Panc1 (cell line): ENCODE results near the gene ADAMTS2. TPM values are rescaled to one million over a fixed set of nuclear protein-coding genes. Genes with fewer than 3 reads are reported as not detected.

Source experiments
- ATAC-seq: fragments of 200-7000 bp; cut with Tn5 transposase; 2 replicates; pipeline ENCODE4 v1.9.1; 2020; ENCODE audit warnings: mild to moderate bottlenecking, moderate library complexity
- BruUV-seq: library from RNA; stranded (reverse); fragments of 400-500 nt; replicated peaks from 2 replicates; lab custom pipeline; 2021; lab: Mats Ljungman, UMichigan
- CTCF ChIA-PET: fragments of 300-600 bp; sonication (Branson Sonifier 250); formaldehyde crosslinking; loops from one replicate; lab custom pipeline; 2022; ENCODE audit warnings: antibody characterized with exemption; lab: Charles Lee
- POLR2A ChIA-PET: fragments of 300-600 bp; sonication (Branson Sonifier 250); formaldehyde crosslinking; loops from one replicate; lab custom pipeline; 2022; ENCODE audit warnings: antibody characterized with exemption; lab: Charles Lee
- DNase-seq: peaks from one replicate; pipeline ENCODE4 v3.0.0-alpha.2; 2010; ENCODE audit warnings: low read depth, low spot score
- H3K27ac ChIP-seq: 2 replicates; pipeline ENCODE4 v1.5.1; 2011; ENCODE audit warnings: mild to moderate bottlenecking, low read length, inconsistent platforms
- H3K27me3 ChIP-seq: fragments of 200-500 bp; sonication (Bioruptor generic); 2 replicates; pipeline ENCODE4 v1.6.0; 2014; ENCODE audit warnings: low read length, inconsistent platforms; ENCODE audit not compliant: control insufficient read depth, insufficient read depth
- H3K36me3 ChIP-seq: fragments of 200-500 bp; sonication (Bioruptor generic); 2 replicates; pipeline ENCODE4 v1.5.1; 2014; ENCODE audit warnings: inconsistent platforms, mild to moderate bottlenecking, low read length, moderate library complexity; ENCODE audit not compliant: control insufficient read depth, insufficient read depth
- H3K4me1 ChIP-seq: 2 replicates; pipeline ENCODE4 v1.5.1; 2011; ENCODE audit warnings: inconsistent platforms, mild to moderate bottlenecking, low read length, moderate library complexity; ENCODE audit not compliant: control insufficient read depth, insufficient read depth
- H3K4me3 ChIP-seq, 2 experiments: 2 replicates each; pipeline ENCODE4 v1.5.1; 2011 to 2012; ENCODE audit warnings: low read depth in 2 of 2, low read length in 2 of 2, mild to moderate bottlenecking in 2 of 2, inconsistent platforms in 1 of 2, moderate library complexity in 1 of 2
- H3K9me3 ChIP-seq: fragments of 200-500 bp; sonication (Bioruptor generic); 2 replicates; pipeline ENCODE4 v1.5.1; 2014; ENCODE audit warnings: low read depth, mild to moderate bottlenecking, inconsistent platforms, low read length, moderate library complexity; ENCODE audit not compliant: control insufficient read depth, insufficient read depth
- POLR2AphosphoS5 ChIP-seq: IDR thresholded peaks from 2 replicates; pipeline ENCODE4 v1.6.1; 2012; ENCODE audit warnings: mild to moderate bottlenecking, low read depth, low read length, moderate library complexity
- SIN3A ChIP-seq: IDR thresholded peaks from 2 replicates; pipeline ENCODE4 v1.6.1; 2012; ENCODE audit warnings: low read depth, mild to moderate bottlenecking, low read length, moderate library complexity, borderline replicate concordance; ENCODE audit not compliant: insufficient read depth
- TCF7L2 ChIP-seq: IDR thresholded peaks from 2 replicates; pipeline ENCODE4 v1.6.1; 2011; ENCODE audit warnings: mild to moderate bottlenecking, low read depth, low read length, inconsistent platforms
- in situ Hi-C: cut with HindIII; loops from 2 replicates; pipeline ENCODE4 v1.10.0; 2016; ENCODE audit warnings: low sequenced_read_pairs, low pct_unique_long_range_greater_than_20kb
- intact Hi-C: fragments of 100-400 bp; cut with micrococcal nuclease; formaldehyde crosslinking; loops from one replicate; pipeline ENCODE4 v1.10.0; 2022; ENCODE audit not compliant: unreplicated experiment
- total RNA-seq: library from RNA; stranded (reverse); gene quantifications from one replicate; pipeline ENCODE4 v1.2.1, GENCODE V29; 2021; ENCODE audit not compliant: unreplicated experiment
- TF ChIP-seq, protein P1 (sequence below): fragments of 450-650 bp; IDR thresholded peaks from 2 replicates; pipeline ENCODE4 v1.5.1; 2017; ENCODE audit warnings: mild to moderate bottlenecking
- TF ChIP-seq, protein P2 (sequence below), 2 experiments: IDR thresholded peaks; 2 replicates each; pipeline ENCODE4 v1.6.1; 2011 to 2012; ENCODE audit warnings: low read depth in 2 of 2, control low read depth in 1 of 2, low read length in 1 of 2, mild to moderate bottlenecking in 1 of 2, moderate library complexity in 1 of 2; ENCODE audit not compliant: insufficient read depth in 1 of 2

The ADAMTS2 gene
- total RNA-seq, 1 experiment from 2014 or later = 0.13 TPM

DNA sequence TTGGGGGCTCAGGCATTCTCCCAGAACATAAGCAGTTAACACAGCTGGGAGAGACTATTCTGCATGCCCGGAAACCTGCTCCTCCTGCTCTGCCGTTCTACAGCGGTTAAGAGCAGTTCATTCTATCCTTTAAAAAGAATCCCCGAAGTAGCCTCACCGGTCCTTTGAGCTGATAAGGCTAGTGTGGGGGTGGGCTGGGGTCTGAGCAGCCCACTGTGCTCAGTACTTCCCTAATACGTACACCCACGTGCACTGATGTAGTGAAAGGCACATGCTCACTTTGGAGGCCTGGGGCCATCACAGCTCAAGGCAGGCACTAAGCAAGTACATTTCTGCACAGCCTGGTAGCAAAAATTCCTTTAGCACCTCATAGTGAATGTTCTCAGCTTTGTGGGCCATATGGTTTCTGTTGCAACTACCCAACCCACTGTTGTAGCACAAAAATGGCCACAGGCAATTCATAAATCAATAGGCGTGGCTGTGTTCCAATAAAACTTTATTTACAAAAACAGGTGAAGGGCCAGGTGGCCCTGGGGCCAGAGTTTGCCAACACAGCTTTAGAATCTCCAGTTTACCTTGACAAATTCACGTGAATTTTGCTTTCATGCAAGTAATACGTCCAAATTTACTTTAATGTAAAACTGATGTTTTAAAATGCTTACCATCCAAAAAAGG is 148.7 kb downstream of the ADAMTS2 start:
- in situ Hi-C loops = no loop called here
- no peak for ATAC-seq
- CTCF ChIA-PET = no interaction called here
- TF ChIP-seq, protein P1, sequence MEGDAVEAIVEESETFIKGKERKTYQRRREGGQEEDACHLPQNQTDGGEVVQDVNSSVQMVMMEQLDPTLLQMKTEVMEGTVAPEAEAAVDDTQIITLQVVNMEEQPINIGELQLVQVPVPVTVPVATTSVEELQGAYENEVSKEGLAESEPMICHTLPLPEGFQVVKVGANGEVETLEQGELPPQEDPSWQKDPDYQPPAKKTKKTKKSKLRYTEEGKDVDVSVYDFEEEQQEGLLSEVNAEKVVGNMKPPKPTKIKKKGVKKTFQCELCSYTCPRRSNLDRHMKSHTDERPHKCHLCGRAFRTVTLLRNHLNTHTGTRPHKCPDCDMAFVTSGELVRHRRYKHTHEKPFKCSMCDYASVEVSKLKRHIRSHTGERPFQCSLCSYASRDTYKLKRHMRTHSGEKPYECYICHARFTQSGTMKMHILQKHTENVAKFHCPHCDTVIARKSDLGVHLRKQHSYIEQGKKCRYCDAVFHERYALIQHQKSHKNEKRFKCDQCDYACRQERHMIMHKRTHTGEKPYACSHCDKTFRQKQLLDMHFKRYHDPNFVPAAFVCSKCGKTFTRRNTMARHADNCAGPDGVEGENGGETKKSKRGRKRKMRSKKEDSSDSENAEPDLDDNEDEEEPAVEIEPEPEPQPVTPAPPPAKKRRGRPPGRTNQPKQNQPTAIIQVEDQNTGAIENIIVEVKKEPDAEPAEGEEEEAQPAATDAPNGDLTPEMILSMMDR = no peak
- TF ChIP-seq, protein P2, sequence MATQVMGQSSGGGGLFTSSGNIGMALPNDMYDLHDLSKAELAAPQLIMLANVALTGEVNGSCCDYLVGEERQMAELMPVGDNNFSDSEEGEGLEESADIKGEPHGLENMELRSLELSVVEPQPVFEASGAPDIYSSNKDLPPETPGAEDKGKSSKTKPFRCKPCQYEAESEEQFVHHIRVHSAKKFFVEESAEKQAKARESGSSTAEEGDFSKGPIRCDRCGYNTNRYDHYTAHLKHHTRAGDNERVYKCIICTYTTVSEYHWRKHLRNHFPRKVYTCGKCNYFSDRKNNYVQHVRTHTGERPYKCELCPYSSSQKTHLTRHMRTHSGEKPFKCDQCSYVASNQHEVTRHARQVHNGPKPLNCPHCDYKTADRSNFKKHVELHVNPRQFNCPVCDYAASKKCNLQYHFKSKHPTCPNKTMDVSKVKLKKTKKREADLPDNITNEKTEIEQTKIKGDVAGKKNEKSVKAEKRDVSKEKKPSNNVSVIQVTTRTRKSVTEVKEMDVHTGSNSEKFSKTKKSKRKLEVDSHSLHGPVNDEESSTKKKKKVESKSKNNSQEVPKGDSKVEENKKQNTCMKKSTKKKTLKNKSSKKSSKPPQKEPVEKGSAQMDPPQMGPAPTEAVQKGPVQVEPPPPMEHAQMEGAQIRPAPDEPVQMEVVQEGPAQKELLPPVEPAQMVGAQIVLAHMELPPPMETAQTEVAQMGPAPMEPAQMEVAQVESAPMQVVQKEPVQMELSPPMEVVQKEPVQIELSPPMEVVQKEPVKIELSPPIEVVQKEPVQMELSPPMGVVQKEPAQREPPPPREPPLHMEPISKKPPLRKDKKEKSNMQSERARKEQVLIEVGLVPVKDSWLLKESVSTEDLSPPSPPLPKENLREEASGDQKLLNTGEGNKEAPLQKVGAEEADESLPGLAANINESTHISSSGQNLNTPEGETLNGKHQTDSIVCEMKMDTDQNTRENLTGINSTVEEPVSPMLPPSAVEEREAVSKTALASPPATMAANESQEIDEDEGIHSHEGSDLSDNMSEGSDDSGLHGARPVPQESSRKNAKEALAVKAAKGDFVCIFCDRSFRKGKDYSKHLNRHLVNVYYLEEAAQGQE (IDR thresholded peaks at IDR 0.05; ENCODE audit: insufficient read depth in 1 of 2, low read depth in 2 of 2, low read length in 1 of 2) = no peak
- TF ChIP-seq SIN3A (no peak), POLR2AphosphoS5 (no peak), TCF7L2 (no peak)
- H3K36me3 ChIP-seq = no peaks in the 10 kb centered on the region
- H3K4me1 ChIP-seq = no peaks in the 10 kb centered on the region
- BruUV-seq = no TSS peak
- POLR2A ChIA-PET = no interaction called here
- DNase-seq = no peak
- no peaks in the 10 kb centered on the region for H3K9me3 ChIP-seq
- no peak overlapping the region for H3K4me3 ChIP-seq
- no peak overlapping the region for H3K27ac ChIP-seq
- intact Hi-C loops = no loop called here
- H3K27me3 ChIP-seq = no peaks in the 10 kb centered on the region

DNA sequence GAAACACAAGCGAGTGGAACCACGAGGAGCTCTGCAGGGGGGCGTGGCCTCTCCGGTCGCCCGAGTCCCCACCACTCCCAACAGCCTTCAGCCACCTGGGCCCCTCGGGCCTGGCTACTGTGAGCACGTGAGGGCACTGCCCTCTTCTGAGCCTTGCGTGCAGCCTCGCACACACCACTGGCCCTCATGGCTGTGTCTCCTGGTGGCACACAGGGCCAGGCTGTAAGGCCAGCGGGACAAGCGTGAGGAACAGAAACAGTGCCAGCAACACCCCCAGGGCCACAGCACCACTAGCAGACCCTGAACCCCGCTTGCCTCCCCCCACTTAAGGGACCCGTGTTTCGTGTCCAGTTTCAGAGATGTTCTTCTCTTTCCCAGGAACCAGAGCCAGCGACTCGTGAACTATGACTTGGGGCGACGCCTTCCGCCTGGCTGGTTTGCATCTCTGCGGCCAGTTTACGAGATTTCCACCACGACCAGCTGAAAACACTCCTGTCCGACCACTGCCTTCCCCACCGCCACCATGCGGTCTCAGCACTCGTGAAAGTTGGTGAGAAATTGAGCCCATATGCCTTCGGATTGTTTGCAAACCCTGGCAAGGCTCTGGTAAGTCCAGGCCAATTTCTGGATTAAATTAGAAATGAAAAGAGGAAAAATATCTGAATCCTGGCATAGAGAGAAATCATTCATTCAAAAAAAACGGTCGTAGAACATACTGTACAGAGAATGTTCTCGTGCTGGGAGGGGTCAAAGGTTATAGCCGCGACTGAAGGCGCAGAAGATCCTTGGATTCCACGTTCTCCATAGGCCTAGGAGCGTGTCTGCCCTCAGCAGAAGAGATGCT is 149.5 kb downstream of the ADAMTS2 start:
- no peaks in the 10 kb centered on the region for H3K9me3 ChIP-seq
- in situ Hi-C loops = no loop called here
- POLR2A ChIA-PET = no interaction called here

More for the DNA sequence above, 149.5 kb downstream of the ADAMTS2 start:
- no peak for ATAC-seq
- BruUV-seq = no TSS peak
- CTCF ChIA-PET = no interaction called here
- Histone ChIP-seq H3K4me1 (no peaks in the 10 kb centered on the region), H3K27ac (no peak overlapping the region), H3K36me3 (no peaks in the 10 kb centered on the region), H3K27me3 (no peaks in the 10 kb centered on the region), H3K4me3 (no peak overlapping the region)
- DNase-seq = no peak
- TF ChIP-seq POLR2AphosphoS5 = no peak
- intact Hi-C loops = no loop called here
